ENCODE data around the gene USF1.
A peak's percentile ranks its signal among the peaks of the same experiment; 100 is the strongest.
"Not testable (repeated sequence)": the region's sequence is repeated elsewhere in the genome, so short reads cannot be mapped to it uniquely, and the experiment has no call there.

The USF1 gene

DNA sequence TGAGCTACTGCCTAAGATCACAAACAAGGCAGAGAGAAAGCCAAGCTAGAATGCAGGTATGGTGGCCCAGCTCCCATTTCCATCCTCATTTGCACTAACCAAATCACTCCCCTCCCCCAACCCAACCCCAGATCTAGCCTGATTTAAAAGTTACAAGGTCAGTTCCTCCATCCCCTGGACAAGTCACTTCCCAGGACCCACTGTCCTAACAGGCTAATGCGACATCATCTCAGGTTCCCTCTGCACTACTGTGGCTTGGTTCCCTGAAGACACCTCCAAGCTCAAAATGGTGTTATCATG, 27.2 kb downstream of the USF1 start:
- DNase-seq, result no peak

- no peak for DNase-seq
Observed at GRCh38 chr1:161017756-161018630, 27.8 kb downstream of the USF1 start.

GRCh38 chr1:161017181-161017580, 28.6 kb downstream of the USF1 start:
- not testable (repeated sequence) for DNase-seq

DNA sequence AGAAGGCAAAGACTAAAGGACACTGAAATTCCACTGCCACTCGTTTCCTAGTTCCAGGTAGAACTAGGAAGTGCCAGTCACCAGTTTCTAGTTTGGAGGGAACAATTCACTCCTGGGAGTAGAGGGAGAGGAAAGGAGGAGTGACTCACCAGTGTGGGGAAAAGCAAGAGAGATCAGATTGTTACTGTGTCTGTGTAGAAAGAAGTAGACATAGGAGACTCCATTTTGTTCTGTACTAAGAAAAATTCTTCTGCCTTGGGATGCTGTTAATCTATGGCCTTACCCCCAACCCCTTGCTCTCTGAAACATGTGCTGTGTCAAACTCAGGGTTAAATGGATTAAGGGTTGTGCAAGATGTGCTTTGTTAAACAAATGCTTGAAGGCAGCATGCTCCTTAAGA, 29.1 kb downstream of the USF1 start:
- DNase-seq, result not testable (repeated sequence)

- peak; percentile 82 for DNase-seq
Observed at GRCh38 chr1:161013488-161014230, 32.1 kb downstream of the USF1 start.

GRCh38 chr1:161013131-161013487, 32.7 kb downstream of the USF1 start:
- peak; percentile 32 for DNase-seq

DNA sequence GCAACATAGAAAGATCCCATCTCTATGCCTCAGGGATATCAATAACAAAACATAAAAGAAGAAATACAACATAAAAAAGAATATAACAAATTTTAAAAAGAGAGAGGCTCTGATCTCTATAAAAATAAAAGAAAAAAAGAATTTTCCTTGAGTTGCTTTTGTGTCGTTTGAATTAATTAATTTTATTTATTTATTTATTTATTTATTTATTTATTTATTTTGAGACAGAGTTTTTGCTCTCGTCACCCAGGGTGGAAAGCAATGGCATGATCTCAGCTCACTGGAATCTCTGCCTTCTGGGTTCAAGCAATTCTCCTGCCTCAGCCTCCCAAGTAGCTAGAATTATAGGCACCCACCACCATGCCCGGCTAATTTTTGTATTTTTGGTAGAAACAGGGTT, 33.4 kb downstream of the USF1 start:
- no peak for DNase-seq

DNA sequence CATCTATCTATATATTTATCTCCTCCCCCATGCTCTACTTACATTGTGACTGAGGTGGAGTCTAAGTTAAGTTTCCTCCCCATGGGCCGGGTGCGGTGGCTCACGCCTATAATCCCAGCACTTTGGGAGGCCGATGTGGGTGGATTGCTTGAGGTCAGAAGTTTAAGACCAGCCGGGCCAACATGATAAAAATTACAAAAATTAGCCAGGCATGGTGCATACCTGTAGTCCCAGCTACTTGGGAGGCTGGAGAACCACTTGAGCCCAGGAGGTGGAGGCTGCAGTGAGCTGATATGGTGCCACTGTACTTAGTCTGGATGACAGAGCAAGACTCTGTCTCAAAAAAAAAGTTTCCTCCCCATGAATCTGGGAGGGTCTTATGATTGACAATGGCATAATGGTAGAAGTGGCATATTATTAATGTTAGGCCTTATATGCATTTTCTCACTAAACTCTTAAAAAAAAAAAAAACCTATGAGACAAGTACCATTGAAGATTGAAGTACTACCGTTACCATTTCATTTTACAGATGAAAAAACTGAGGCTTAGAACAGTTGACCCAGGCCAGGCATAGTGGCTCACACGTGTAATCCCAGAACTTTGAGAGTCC, 36.1 kb downstream of the USF1 start:
- no peak for DNase-seq

DNA sequence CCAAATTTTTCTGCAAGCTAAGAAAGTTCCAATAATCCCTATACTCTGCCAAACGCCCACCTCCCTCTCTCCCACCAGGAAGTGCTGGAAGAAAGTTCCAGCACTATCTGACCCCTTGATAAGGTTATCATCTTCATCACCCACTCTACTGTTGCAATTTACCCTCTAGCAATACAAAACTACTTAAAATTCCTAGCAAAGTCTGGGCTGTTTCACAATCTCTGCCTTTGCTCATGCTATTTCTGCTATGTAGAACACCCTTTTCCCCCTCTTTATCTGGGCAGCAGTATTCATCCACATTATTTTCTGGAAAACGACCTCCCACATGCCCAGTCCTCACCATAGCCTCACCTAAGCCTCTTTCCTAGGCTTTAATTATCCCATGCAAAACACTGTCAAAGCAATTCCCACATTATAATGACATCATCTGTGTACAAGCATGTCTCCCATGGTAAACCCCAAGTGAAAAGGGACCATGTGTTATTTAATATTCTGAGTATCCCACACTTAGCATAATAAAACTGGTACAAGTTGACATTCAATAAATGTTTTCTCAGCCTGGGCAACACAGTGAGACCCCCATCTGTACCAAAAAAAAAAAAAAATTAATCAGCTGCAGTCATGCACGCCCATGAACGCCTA, 36.8 kb downstream of the USF1 start:
- no peak for DNase-seq

- DNase-seq, result no peak
Observed at GRCh38 chr1:161007369-161007768, 38.4 kb downstream of the USF1 start.

DNA sequence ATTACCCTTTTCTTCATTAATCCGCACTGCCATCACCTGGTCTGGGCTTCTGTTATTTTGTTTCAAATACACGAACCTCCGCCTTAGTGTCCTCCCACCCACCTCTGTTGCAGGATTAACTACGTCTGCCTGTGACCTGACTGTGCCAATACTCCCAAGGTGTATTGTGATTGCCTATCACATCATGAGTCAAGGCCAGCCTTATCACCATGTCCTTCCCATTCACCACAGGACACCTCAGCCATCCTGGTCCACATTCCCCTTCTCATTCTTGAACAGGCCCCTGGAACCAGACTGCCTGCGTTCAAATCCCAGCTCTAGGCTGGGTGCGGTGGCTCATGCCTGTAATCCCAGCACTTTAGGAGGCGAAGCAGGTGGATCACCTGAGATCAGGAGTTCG, 39.2 kb downstream of the USF1 start:
- no peak for DNase-seq

GRCh38 chr1:161001525-161001924, 44.3 kb downstream of the USF1 start:
- no peak for DNase-seq

DNA sequence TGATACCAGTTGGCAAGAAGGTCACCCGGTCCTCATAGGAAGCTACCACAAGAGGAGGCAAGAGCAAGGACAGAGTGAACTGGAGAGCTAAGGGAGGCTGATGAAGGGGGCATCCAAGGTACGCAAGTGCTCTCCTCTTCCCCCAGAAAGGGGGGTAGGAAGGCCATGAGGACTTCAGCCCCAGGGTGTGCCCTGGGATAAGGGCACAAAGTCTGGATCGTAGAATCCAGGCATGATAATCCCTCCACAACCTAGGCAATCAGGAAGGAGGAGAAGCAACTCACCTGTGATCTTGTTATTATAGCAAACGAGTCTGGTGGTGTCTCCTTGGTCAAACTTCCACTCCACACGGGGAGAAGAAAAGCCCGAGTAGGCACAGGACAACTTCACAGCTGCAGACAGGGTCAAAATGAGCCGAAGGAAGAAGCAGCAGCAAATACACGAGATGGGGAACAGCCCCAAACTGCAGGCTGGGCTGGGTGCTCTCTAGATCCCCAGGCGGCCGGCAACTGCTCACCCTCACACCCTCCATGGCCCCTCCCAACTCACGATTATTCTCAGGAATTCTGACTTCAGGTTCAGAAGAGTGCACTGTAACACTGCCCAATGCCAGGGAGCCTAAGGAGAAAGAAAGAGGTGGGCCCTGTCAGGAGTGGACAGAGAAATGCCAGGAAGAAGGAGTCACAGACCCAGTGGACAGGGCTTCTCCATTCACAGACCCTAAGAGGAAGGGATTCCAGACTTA, 44.9 kb downstream of the USF1 start:
- DNase-seq, result no peak

GRCh38 chr1:160999376-160999775, 46.4 kb downstream of the USF1 start:
- DNase-seq, result no peak

DNA sequence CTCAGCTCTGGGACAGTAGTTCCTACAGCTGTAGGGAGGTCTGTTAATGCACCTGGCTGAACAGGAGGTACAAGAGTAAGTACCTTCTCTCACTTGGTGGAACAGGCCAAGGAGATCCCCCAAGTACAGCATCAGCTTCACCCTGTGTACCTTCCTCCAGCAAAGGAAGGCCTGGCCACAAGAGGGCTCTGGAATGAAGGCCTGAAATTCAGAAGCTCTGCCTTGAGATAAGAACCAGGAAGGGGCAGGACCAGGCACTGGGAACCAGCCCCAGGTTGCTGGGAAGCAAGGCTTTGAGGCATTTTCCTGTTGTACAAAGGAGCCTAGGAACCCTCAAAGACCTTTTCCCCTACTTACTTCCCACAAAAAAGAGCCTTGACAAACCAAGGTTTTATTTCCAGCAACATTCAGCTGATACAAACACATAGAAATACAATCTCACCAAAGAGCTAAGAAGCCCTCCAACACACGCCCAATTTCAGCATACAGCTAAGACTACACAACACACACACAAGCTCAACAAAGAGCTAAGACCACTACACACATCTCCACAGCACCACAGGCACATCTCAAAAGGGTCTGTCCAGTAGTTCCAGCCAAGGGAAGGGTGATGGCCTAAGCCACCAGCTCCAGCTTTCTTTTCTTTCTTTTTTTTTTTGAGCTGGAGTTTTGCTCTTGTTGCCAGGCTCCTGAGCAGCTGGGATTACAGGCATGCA, 48.3 kb downstream of the USF1 start:
- DNase-seq, result peak; percentile 60

- no peak for DNase-seq
Observed at GRCh38 chr1:160996178-160996577, 49.6 kb downstream of the USF1 start.

GRCh38 chr1:160993544-160994193, 52.1 kb downstream of the USF1 start:
- no peak for DNase-seq

GRCh38 chr1:160992036-160992435, 53.7 kb downstream of the USF1 start:
- not testable (repeated sequence) for DNase-seq
